AG04450 (cell line): ENCODE results near the gene TMEM131. TPM values are rescaled to one million over a fixed set of nuclear protein-coding genes. Genes with fewer than 3 reads are reported as not detected.

Experiments used
- CTCF ChIA-PET: fragments of 300-600, 350-600 bp; formaldehyde crosslinking; extraction: SDS; loops from one replicate; lab custom pipeline; 2022; ENCODE audit warnings: antibody characterized with exemption, inconsistent platforms; lab: Charles Lee
- POLR2A ChIA-PET: fragments of 350-600 bp; formaldehyde crosslinking; extraction: SDS; loops from one replicate; lab custom pipeline; 2021; ENCODE audit warnings: antibody characterized with exemption, inconsistent platforms; lab: Yijun Ruan, JAX
- DNase-seq: peaks from one replicate; pipeline ENCODE4 v3.0.0-alpha.2; 2011; ENCODE audit warnings: low read depth, low spot score
- H3K27ac ChIP-seq: one replicate; pipeline ENCODE4 v1.5.1; 2012; ENCODE audit warnings: low read depth, low read length, control low read depth
- H3K27me3 ChIP-seq: one replicate; pipeline ENCODE4 v1.6.0; 2012; ENCODE audit warnings: low read length; ENCODE audit not compliant: control insufficient read depth, insufficient read depth
- H3K4me3 ChIP-seq: 2 replicates; pipeline ENCODE4 v1.5.1; 2011; ENCODE audit warnings: mild to moderate bottlenecking, low read depth, low read length, control low read depth
- H3K9me3 ChIP-seq: 2 replicates; pipeline ENCODE4 v1.5.1; 2012; ENCODE audit warnings: low read length; ENCODE audit not compliant: control insufficient read depth, insufficient read depth
- polyA plus RNA-seq: library from polyadenylated mRNA; depleted of rRNA; stranded (reverse); fragments of >200 nt; gene quantifications from 2 replicates; pipeline ENCODE4 v1.2.3, GENCODE V29; 2011; rRNA removed
- small RNA-seq: library from RNA; depleted of rRNA; stranded (forward); fragments of <200 nt; gene quantifications from one replicate; pipeline ENCODE3, GENCODE V24; 2012; ENCODE audit warnings: low read depth; ENCODE audit not compliant: insufficient read length
- TF ChIP-seq, protein P1 (sequence below): IDR thresholded peaks from 2 replicates; pipeline ENCODE4 v1.5.1; 2011; ENCODE audit warnings: low read depth, low read length, control low read depth, inconsistent platforms

Gene TMEM131
- polyA plus RNA-seq, 1 experiment = 24.4 TPM

DNA sequence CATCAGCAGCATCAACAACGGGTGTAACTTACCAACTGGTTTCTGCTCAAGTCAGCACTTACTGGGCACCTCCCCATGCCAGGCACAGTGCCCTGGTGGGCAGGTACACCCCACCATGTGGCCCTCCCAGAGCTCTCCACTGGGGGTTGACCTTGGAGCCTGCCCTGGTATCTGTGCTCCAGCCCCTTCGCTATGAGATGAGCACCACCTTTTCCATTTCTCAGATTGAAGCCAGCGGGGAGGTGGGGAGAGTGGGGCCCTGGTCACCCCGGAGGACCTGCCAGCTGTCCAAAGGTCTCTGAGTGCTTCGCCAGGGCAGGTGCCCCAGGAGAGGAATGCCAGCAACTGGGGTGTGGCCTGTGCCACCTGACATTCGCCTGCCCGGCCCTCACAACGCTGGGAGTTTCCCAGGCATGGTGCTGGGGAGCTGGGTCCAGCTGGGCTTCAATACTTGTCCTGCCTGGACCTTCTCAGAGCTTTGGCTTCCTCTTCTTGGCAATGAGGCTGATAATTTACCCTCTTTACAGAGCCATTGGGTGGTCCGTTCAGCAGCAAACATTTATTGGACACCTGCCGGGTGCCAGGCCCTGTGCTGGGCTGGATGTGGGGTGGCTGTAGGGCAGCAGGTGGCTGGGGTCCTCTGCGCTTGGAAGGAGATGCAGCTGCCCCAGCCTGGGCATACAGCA, 288.2 kb downstream of the TMEM131 start:
- ChIA-PET POLR2A (no interaction called here), CTCF (interaction anchor here (1.8 to 4.0 kb wide), 4 partner anchors 9 to 677 kb away, joined by 5 to 38 read pairs (median 12); no protein-coding TSS in a partner anchor)
- Histone ChIP-seq H3K4me3 (no peak overlapping the region), H3K27me3 (peaks cover 14% of the 10 kb centered on the region), H3K9me3 (no peaks in the 10 kb centered on the region; the same call in 1 of the 2 replicates), H3K27ac (no peak overlapping the region)
- no peak for DNase-seq
- TF ChIP-seq, protein P1, sequence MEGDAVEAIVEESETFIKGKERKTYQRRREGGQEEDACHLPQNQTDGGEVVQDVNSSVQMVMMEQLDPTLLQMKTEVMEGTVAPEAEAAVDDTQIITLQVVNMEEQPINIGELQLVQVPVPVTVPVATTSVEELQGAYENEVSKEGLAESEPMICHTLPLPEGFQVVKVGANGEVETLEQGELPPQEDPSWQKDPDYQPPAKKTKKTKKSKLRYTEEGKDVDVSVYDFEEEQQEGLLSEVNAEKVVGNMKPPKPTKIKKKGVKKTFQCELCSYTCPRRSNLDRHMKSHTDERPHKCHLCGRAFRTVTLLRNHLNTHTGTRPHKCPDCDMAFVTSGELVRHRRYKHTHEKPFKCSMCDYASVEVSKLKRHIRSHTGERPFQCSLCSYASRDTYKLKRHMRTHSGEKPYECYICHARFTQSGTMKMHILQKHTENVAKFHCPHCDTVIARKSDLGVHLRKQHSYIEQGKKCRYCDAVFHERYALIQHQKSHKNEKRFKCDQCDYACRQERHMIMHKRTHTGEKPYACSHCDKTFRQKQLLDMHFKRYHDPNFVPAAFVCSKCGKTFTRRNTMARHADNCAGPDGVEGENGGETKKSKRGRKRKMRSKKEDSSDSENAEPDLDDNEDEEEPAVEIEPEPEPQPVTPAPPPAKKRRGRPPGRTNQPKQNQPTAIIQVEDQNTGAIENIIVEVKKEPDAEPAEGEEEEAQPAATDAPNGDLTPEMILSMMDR = no peak

DNA sequence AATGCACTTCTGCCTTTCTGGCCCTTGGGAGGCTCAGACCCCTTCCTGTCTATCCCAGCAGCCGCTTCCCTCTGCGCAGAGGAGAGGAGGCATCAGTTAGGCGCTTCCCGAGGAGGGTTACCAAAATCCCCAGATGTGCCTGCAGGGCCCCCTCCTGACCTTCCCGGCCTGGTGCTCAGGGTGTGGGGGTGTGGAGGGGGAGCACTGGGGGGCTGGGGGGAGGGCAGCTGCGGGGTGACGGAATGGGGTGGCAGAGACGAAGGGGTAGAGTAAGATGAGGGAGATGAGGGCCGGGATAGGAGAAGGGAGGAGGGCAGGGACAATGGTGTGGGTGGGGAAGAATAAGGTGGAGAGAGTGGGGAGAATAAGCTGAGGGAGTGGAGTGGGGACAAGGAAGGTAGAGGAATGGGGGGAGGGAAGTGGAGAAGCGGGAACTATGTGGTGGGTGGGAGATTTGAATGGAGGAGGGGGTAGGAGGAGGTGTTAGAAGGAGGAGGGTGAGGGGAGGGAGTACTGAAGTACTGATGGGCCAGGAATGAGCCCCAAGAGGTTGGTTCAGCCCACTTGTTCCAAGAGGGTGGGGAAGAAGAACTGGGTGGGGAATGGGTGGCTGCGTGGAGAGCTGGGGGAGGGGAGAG, 288.9 kb downstream of the TMEM131 start:
- DNase-seq = no peak
- TF ChIP-seq, protein P1 = no peak
- Histone ChIP-seq H3K4me3 (no peak overlapping the region), H3K27me3 (peaks cover 13% of the 10 kb centered on the region), H3K9me3 (no peaks in the 10 kb centered on the region), H3K27ac (no peak overlapping the region)
- CTCF ChIA-PET = interaction anchor here (4.0 kb wide), 1 partner anchor 8 kb away, joined by 38 read pairs; no protein-coding TSS in a partner anchor
- POLR2A ChIA-PET = no interaction called here

Small RNA genes lying within 50 kb of the gene (small RNA-seq; reads per million reads assigned to genes)
- gene HMGN1P36 (not detected), gene RNU7-96P (not detected)

Other genes with a start within 250 kb of the TMEM131 start
- not detected in 2 replicates for gene VWA3B, start 91.2 kb upstream of the TMEM131 start, polyA plus RNA-seq